Mesodermal cell (in vitro differentiated cells): ENCODE measurements around the gene ZNF428.
"Not testable (repeated sequence)": the region's sequence is repeated elsewhere in the genome, so short reads cannot be mapped to it uniquely, and the experiment has no call there.

Experiments
- H3K27ac ChIP-seq: 2 replicates; pipeline ENCODE4 v1.7.0; 2013; ENCODE audit warnings: mild to moderate bottlenecking, low read depth, low read length, moderate library complexity; ENCODE audit not compliant: severe bottlenecking
- H3K36me3 ChIP-seq: 2 replicates; pipeline ENCODE4 v1.7.1; 2013; ENCODE audit warnings: mild to moderate bottlenecking, low read length, moderate library complexity; ENCODE audit not compliant: control insufficient read depth, insufficient read depth
- H3K4me1 ChIP-seq: one replicate; pipeline ENCODE4 v1.7.1; 2013; ENCODE audit warnings: mild to moderate bottlenecking, low read length; ENCODE audit not compliant: insufficient read depth, control insufficient read depth, poor library complexity, severe bottlenecking
- H3K4me3 ChIP-seq: 2 replicates; pipeline ENCODE4 v1.7.0; 2013; ENCODE audit warnings: low read length, control low read depth, mild to moderate bottlenecking; ENCODE audit not compliant: insufficient read depth, poor library complexity, severe bottlenecking; ENCODE audit errors: extremely low read depth
- H3K9me3 ChIP-seq: 2 replicates; pipeline ENCODE4 v1.7.1; 2013; ENCODE audit warnings: mild to moderate bottlenecking, low read length, moderate library complexity; ENCODE audit not compliant: control insufficient read depth
- WGBS, 2 experiments: methylation state at CpG; one replicate each; pipeline ENCODE4 v1.1.5; 2013; ENCODE audit warnings: missing lambda C conversion rate in 2 of 2; ENCODE audit not compliant: insufficient coverage in 2 of 2; 5-methylcytosine and 5-hydroxymethylcytosine counted together

The ZNF428 gene

GRCh38 chr19:43589678-43590077, 29.8 kb downstream of the ZNF428 start:
- WGBS, 2 experiments = 91 to 98% methylated on average over 4 to 6 of the region's 6 CpGs
- Histone ChIP-seq H3K36me3 (peaks cover 71% of the 10 kb centered on the region), H3K9me3 (no peaks in the 10 kb centered on the region), H3K27ac (no peak overlapping the region), H3K4me1 (no peaks in the 10 kb centered on the region), H3K4me3 (no peak overlapping the region)

- WGBS, 2 experiments = 100% methylated on average over 1 of the region's 5 CpGs; no CpG with 5 or more reads in 1 of the 2 experiments
- peaks cover 67% of the 10 kb centered on the region for H3K36me3 ChIP-seq
- no peaks in the 10 kb centered on the region for H3K4me1 ChIP-seq
- no peak overlapping the region for H3K27ac ChIP-seq
- no peak overlapping the region for H3K4me3 ChIP-seq
- H3K9me3 ChIP-seq = no peaks in the 10 kb centered on the region
These were observed 30.2 kb downstream of the ZNF428 start for GRCh38 chr19:43589277-43589676.

- WGBS, 2 experiments = 94 to 98% methylated on average over 3 of the region's 3 CpGs
- peaks cover 45% of the 10 kb centered on the region for H3K36me3 ChIP-seq
- H3K4me3 ChIP-seq, H3K9me3 ChIP-seq, H3K4me1 ChIP-seq, H3K27ac ChIP-seq: not testable (repeated sequence)
These were observed 32.4 kb downstream of the ZNF428 start for GRCh38 chr19:43587029-43587428.

- no peaks in the 10 kb centered on the region for H3K4me1 ChIP-seq
- H3K9me3 ChIP-seq = no peaks in the 10 kb centered on the region
- H3K4me3 ChIP-seq = no peak overlapping the region
- H3K27ac ChIP-seq = no peak overlapping the region
- 83 to 93% methylated on average over 2 of the region's 2 CpGs for WGBS, 2 experiments
- H3K36me3 ChIP-seq = peaks cover 39% of the 10 kb centered on the region
These were observed 33.1 kb downstream of the ZNF428 start for GRCh38 chr19:43586346-43586745.

GRCh38 chr19:43584484-43584883, 34.9 kb downstream of the ZNF428 start:
- no peak overlapping the region for H3K4me3 ChIP-seq
- H3K4me1 ChIP-seq = no peaks in the 10 kb centered on the region
- H3K9me3 ChIP-seq = no peaks in the 10 kb centered on the region
- WGBS, 2 experiments = 100% methylated on average over 1 of the region's 1 CpG
- peaks cover 21% of the 10 kb centered on the region for H3K36me3 ChIP-seq
- H3K27ac ChIP-seq = no peak overlapping the region

- Histone ChIP-seq H3K4me3 (no peak overlapping the region), H3K4me1 (no peaks in the 10 kb centered on the region), H3K9me3 (no peaks in the 10 kb centered on the region), H3K36me3 (peaks cover 12% of the 10 kb centered on the region), H3K27ac (no peak overlapping the region)
- 100% methylated on average over 1 of the region's 2 CpGs for WGBS, 2 experiments
These were observed 36.9 kb downstream of the ZNF428 start for GRCh38 chr19:43582495-43582894.

- no peaks in the 10 kb centered on the region for H3K4me1 ChIP-seq
- WGBS, 2 experiments = 47 to 76% methylated on average over 3 to 5 of the region's 7 CpGs
- no peak overlapping the region for H3K4me3 ChIP-seq
- peaks cover 4% of the 10 kb centered on the region for H3K36me3 ChIP-seq
- no peak overlapping the region for H3K27ac ChIP-seq
- no peaks in the 10 kb centered on the region for H3K9me3 ChIP-seq
These were observed 38.0 kb downstream of the ZNF428 start for GRCh38 chr19:43581467-43581866.

GRCh38 chr19:43578787-43579186, 40.6 kb downstream of the ZNF428 start:
- WGBS, 2 experiments = 92 to 100% methylated on average over 3 of the region's 3 CpGs
- no peak overlapping the region for H3K27ac ChIP-seq
- H3K36me3 ChIP-seq = peaks cover 3% of the 10 kb centered on the region
- no peaks in the 10 kb centered on the region for H3K9me3 ChIP-seq
- H3K4me3 ChIP-seq = no peak overlapping the region
- H3K4me1 ChIP-seq = peaks cover 7% of the 10 kb centered on the region

GRCh38 chr19:43575955-43576878, 43.2 kb downstream of the ZNF428 start:
- Histone ChIP-seq H3K27ac (peak overlapping the region; percentile 75), H3K4me1 (peaks cover 7% of the 10 kb centered on the region), H3K4me3 (peak overlapping the region; percentile 90), H3K9me3 (no peaks in the 10 kb centered on the region), H3K36me3 (peaks cover 6% of the 10 kb centered on the region)
- 90% methylated on average over 27 to 32 of the region's 37 CpGs for WGBS, 2 experiments

GRCh38 chr19:43575156-43575950, 44.1 kb downstream of the ZNF428 start, which contains the start of the genes PINLYP and XRCC1:
Gene PINLYP, plus strand, starts transcription at chr19:43575801. Its CDS starts 1,391 bp downstream, at chr19:43577192.
Gene XRCC1, minus strand, starts transcription at chr19:43575527. Its CDS starts 69 bp downstream, at chr19:43575458.
- 1% methylated on average over 34 to 36 of the region's 51 CpGs for WGBS, 2 experiments
- Histone ChIP-seq H3K27ac (peak within 1 kb of the TSS; percentile 77), H3K4me3 (peak within 1 kb of the TSS; percentile 90), H3K36me3 (peaks cover 9% of the 10 kb centered on the region), H3K9me3 (no peaks in the 10 kb centered on the region), H3K4me1 (peaks cover 7% of the 10 kb centered on the region)
